ENCODE results near the gene FBLN2.

DNA sequence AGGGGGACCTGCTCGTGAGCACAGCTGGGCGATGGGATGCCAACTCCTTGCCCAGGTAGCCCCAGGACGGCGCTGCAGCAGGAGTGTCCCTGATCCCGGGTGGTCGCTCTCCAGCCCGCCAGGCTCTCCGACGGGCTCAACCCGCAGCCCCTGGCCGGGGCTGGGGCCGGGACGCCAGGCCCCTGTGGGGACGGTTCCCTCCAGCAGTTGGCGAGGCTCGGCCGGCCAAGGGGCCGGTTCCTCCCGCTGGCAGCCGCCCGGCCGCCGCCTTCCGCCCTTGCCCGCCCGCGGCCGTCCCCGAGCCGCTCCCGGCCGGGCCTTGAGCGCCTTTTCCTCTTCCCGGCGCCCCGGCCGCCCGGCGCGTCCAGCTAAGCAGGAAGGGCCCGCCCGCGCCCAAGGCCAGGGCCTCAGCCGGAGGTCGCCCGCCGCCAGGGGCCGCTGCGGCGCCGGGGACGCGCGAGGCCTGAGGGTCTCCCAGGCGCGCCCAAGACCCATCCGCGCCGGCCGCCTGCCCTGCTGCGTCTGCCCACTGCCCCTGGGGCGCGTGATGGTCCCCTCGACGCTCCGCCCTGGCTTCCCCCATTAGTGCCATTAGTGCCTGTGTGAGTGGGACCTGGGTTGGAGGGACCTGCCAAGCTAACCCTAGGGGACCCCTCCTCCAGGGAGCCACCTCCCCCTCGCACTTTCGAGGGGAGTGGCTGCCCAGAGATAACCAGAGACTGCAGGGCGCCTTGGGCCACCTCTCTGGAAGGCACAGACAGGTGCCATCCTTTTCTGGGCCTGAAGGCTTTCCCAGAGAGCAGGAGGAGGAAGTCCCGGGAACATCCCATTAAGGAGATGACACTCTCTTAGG, 106.4 kb downstream of the FBLN2 start:
- TF ChIP-seq ZBTB7A (IDR thresholded peaks at IDR 0.05; ENCODE audit: low read depth) (no peak), CEBPB (IDR thresholded peaks at IDR 0.05) (no peak)
